Activated CD8-positive, alpha-beta memory T cell treated with anti-CD3 and anti-CD28 coated beads, Interleukin-2, amount 10 ng/mL, durations not matched to agents 7 days and 5 days (primary cell): ENCODE results near the gene ZNF48. TPM values are rescaled to one million over a fixed set of nuclear protein-coding genes. Genes with fewer than 3 reads are reported as not detected.

Experiments
- ATAC-seq: fragments of 150-1000 bp; cut with Tn5 transposase; one replicate; pipeline ENCODE4 v1.10.0; 2021; ENCODE audit warnings: moderate library complexity
- CTCF ChIA-PET: fragments of 350-600 bp; sonication (Branson Sonifier 250); formaldehyde crosslinking; loops from one replicate; lab custom pipeline; 2021; ENCODE audit warnings: antibody characterized with exemption; lab: Charles Lee
- DNase-seq: peaks from one replicate; pipeline ENCODE4 v3.0.0-alpha.2; 2020
- H3K27ac Mint-ChIP-seq: one replicate; pipeline ENCODE4 v1.8.0; 2021; ENCODE audit warnings: mild to moderate bottlenecking, mixed read lengths
- H3K27me3 Mint-ChIP-seq: one replicate; pipeline ENCODE4 v1.8.0; 2021; ENCODE audit warnings: mixed read lengths
- H3K36me3 Mint-ChIP-seq: one replicate; pipeline ENCODE4 v1.8.0; 2021; ENCODE audit warnings: mild to moderate bottlenecking, mixed read lengths
- H3K4me1 Mint-ChIP-seq: one replicate; pipeline ENCODE4 v1.8.0; 2021; ENCODE audit warnings: mixed read lengths
- H3K4me3 Mint-ChIP-seq: one replicate; pipeline ENCODE4 v1.8.0; 2021; ENCODE audit warnings: mild to moderate bottlenecking, moderate library complexity, mixed read lengths
- H3K9me3 Mint-ChIP-seq: one replicate; pipeline ENCODE4 v1.8.0; 2022; ENCODE audit warnings: low read depth, mixed read lengths
- total RNA-seq, 2 experiments: library from RNA; stranded (reverse); gene quantifications; one replicate each; pipeline ENCODE4 v1.2.3, GENCODE V29; 2021

Gene ZNF48
- total RNA-seq, 2 experiments from 2014 or later: 13.7 to 15.6 TPM

DNA sequence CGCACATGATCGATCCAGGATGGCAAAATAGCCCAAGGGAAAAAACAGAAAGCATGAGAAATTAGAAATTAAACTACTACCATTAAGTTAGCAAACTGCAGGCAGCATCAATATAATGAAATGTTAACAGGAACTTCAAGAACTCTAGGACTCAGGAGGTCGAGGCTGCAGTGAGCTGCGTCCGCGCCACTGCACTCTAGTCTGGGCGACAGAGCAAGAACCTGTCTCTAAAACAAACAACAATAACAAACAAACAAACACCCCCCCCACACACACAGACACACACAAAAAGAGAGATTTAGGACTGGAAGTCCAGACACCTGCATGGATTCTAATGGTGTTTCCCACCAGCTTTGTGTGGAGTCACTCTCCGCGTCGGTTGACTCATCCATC is 51.0 kb downstream of the ZNF48 start:
- CTCF ChIA-PET: interaction anchor here (0.7 to 8.0 kb wide), 9 partner anchors 10 to 152 kb away, joined by 3 to 122 read pairs (median 4); partner anchors contain the start of genes DCTPP1, ITGAL and SEPTIN1
- peaks cover 27% of the 10 kb centered on the region for H3K36me3 Mint-ChIP-seq
- DNase-seq (no peak), ATAC-seq (no peak)
- H3K27ac Mint-ChIP-seq: peak overlapping the region; percentile 90
- H3K4me1 Mint-ChIP-seq: peaks cover 55% of the 10 kb centered on the region
- H3K9me3 Mint-ChIP-seq: no peaks in the 10 kb centered on the region
- no peaks in the 10 kb centered on the region for H3K27me3 Mint-ChIP-seq
- H3K4me3 Mint-ChIP-seq: peak overlapping the region; percentile 86

DNA sequence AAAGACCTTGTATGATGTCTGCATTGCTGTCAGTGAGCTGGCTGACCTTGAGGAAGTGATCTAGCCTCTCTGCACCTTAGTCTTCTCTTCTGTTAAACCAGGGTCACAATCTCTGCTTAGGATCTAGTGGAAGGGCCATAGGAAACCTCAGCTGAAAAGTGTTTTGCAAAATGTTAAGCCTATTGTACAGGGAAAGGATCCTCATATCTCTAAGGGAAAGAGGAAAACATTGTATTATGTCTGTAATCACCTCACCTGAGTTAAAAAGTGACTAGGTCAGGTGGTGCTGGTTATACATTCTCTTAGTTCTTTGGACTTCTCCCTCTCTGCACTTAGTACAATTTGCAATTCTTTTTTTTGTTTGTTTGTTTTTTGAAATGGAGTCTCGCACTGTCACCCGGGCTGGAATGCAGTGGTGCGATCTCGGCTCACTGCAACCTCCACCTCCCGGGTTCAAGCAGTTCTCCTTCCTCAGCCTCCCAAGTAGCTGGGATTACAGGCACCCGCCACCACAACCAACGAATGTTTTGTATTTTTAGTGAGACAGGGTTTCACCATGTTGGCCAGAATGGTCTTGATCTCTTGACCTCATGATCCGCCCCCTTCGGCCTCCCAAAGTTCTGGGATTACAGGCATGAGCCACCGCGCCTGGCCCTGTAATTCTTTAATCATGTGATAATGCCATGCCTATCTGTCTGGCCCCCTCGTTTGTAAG is 52.4 kb downstream of the ZNF48 start:
- Mint-ChIP-seq H3K4me1 (peaks cover 60% of the 10 kb centered on the region), H3K9me3 (no peaks in the 10 kb centered on the region), H3K27me3 (no peaks in the 10 kb centered on the region), H3K36me3 (peaks cover 27% of the 10 kb centered on the region), H3K27ac (no peak overlapping the region), H3K4me3 (no peak overlapping the region)
- ATAC-seq (no peak), DNase-seq (no peak)
- CTCF ChIA-PET: interaction anchor here (0.6 to 8.0 kb wide), 10 partner anchors 26 to 396 kb away, joined by 3 to 122 read pairs (median 4); partner anchors contain the start of genes ITGAL, SEPTIN1 and ZNF747

DNA sequence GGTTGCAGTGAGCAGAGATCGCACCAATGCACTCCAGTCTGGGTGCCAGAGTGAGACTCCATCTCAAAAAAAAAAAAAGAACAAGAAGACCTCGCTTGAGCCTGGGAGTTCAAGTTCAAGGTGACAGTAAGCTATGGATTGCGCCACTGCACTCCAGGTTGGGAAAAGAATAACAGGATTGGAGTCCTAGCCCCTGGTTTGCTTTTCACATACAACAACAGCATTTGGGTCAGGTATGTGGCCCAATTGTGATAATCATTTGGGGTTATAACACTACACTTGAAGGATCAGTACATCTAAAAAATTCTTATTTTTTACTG is 53.9 kb downstream of the ZNF48 start:
- H3K27me3 Mint-ChIP-seq: no peaks in the 10 kb centered on the region
- H3K4me3 Mint-ChIP-seq: no peak overlapping the region
- no peak for DNase-seq
- no peak for ATAC-seq
- CTCF ChIA-PET: interaction anchor here (0.6 to 8.0 kb wide), 27 partner anchors 9 to 166 kb away, joined by 3 to 122 read pairs (median 6); partner anchors contain the start of genes DCTPP1, ITGAL, ZNF688 and ZNF747
- H3K36me3 Mint-ChIP-seq: peaks cover 15% of the 10 kb centered on the region
- no peaks in the 10 kb centered on the region for H3K9me3 Mint-ChIP-seq
- no peak overlapping the region for H3K27ac Mint-ChIP-seq
- H3K4me1 Mint-ChIP-seq: peaks cover 55% of the 10 kb centered on the region

Other genes starting within 250 kb of the ZNF48 start
- gene CORO1A, start 211.8 kb upstream of the ZNF48 start, total RNA-seq: 1,000 to 10,000 TPM; 1,639 to 1,875 TPM
- 100 to 1,000 TPM; 210 to 238 TPM for gene BOLA2B, start 201.8 kb upstream of the ZNF48 start, total RNA-seq
- 100 to 1,000 TPM; 109 to 121 TPM for gene SLX1A, start 201.5 kb upstream of the ZNF48 start, total RNA-seq
- 10 to 100 TPM; 23.4 to 29.6 TPM for gene SULT1A3, start 196.2 kb upstream of the ZNF48 start, total RNA-seq
- gene NPIPB13, start 146.9 kb upstream of the ZNF48 start, total RNA-seq: 10 to 100 TPM; 12.8 to 23.8 TPM
- 10 to 100 TPM; 70.0 to 94.9 TPM for gene CD2BP2, start 40.1 kb upstream of the ZNF48 start, total RNA-seq
- 10 to 100 TPM; 84.1 to 87.3 TPM for gene TBC1D10B, start 24.9 kb upstream of the ZNF48 start, total RNA-seq
- gene MYL11, start 20.6 kb upstream of the ZNF48 start, total RNA-seq: 1 to 10 TPM in 1 of 2 experiments, not detected in 1; 1.0 TPM
- 100 to 1,000 TPM; 259 to 278 TPM for gene SEPTIN1, start 12.9 kb upstream of the ZNF48 start, total RNA-seq
- gene ZNF771, start 12.2 kb downstream of the ZNF48 start, total RNA-seq: 1 to 10 TPM; 4.9 to 5.4 TPM
- 100 to 1,000 TPM in 1 of 2 experiments, 10 to 100 TPM in 1; 72.0 to 108 TPM for gene DCTPP1, start 34.6 kb downstream of the ZNF48 start, total RNA-seq
- gene SEPHS2, start 50.5 kb downstream of the ZNF48 start, total RNA-seq: 10 to 100 TPM; 63.3 to 92.9 TPM
- gene ITGAL, start 77.3 kb downstream of the ZNF48 start, total RNA-seq: 100 to 1,000 TPM; 566 to 685 TPM
- 10 to 100 TPM in 1 of 2 experiments, 1 to 10 TPM in 1; 6.2 to 10.3 TPM for gene ZNF768, start 131.1 kb downstream of the ZNF48 start, total RNA-seq
- gene ZNF747, start 139.4 kb downstream of the ZNF48 start, total RNA-seq: 10 to 100 TPM; 11.3 to 13.2 TPM
- 10 to 100 TPM; 14.0 to 15.6 TPM for gene ZNF764, start 163.0 kb downstream of the ZNF48 start, total RNA-seq
- 10 to 100 TPM; 14.5 to 14.7 TPM for gene ZNF688, start 176.3 kb downstream of the ZNF48 start, total RNA-seq
- gene ZNF785, start 190.3 kb downstream of the ZNF48 start, total RNA-seq: 10 to 100 TPM; 18.9 to 21.2 TPM
- gene ZNF689, start 215.0 kb downstream of the ZNF48 start, total RNA-seq: 10 to 100 TPM; 12.2 to 15.3 TPM